Endothelial cell of umbilical vein (primary cell): ENCODE data around the gene FEN1. TPM values are rescaled to one million over a fixed set of nuclear protein-coding genes. Genes with fewer than 3 reads are reported as not detected.

ENCODE experiments used
- BruUV-seq: library from RNA; stranded (reverse); fragments of 400-500 nt; replicated peaks from 2 replicates; lab custom pipeline; 2021; lab: Mats Ljungman, UMichigan
- CTCF ChIA-PET: fragments of 300-600, 350-600 bp; sonication (Branson Sonifier 250); formaldehyde crosslinking; loops from one replicate; lab custom pipeline; 2021; ENCODE audit warnings: antibody characterized with exemption, inconsistent platforms; lab: Charles Lee
- POLR2A ChIA-PET: fragments of 300-600, 350-600 bp; sonication (Branson Sonifier 250); formaldehyde crosslinking; loops from one replicate; lab custom pipeline; 2021; ENCODE audit warnings: antibody characterized with exemption, inconsistent platforms; lab: Charles Lee
- DNase-seq: peaks from one replicate; pipeline ENCODE4 v3.0.0-alpha.2; 2011; ENCODE audit warnings: low read depth, low spot score
- FAIRE-seq: peaks from 2 replicates; lab custom pipeline; 2011; peaks lifted over from hg19 to GRCh38; lab: Jason Lieb, UNC
- H2AFZ ChIP-seq: 2 replicates; pipeline ENCODE4 v1.6.0; 2012; ENCODE audit warnings: low read depth, low read length, control low read depth, inconsistent platforms
- H3K27ac ChIP-seq: 2 replicates; pipeline ENCODE4 v1.5.1; 2011; ENCODE audit warnings: low read depth, mild to moderate bottlenecking, control low read depth, low read length, moderate library complexity; ENCODE audit not compliant: insufficient read depth
- H3K27me3 ChIP-seq, 2 experiments: 2 replicates each; pipeline versions ENCODE4 v1.6.0 to v1.6.1; 2011; ENCODE audit warnings: low read length in 2 of 2, mixed read lengths in 1 of 2; ENCODE audit not compliant: control insufficient read depth in 2 of 2, insufficient read depth in 2 of 2
- H3K36me3 ChIP-seq, 2 experiments: 2 replicates in 1 of 2; 3 replicates in 1 of 2; pipeline ENCODE4 v1.5.1; 2011; ENCODE audit warnings: low read length in 2 of 2, mild to moderate bottlenecking in 1 of 2, moderate library complexity in 1 of 2; ENCODE audit not compliant: control insufficient read depth in 2 of 2, insufficient read depth in 2 of 2; ENCODE audit errors: extremely low read depth in 1 of 2
- H3K4me1 ChIP-seq: 3 replicates; pipeline ENCODE4 v1.5.1; 2011; ENCODE audit warnings: mild to moderate bottlenecking, low read length; ENCODE audit not compliant: control insufficient read depth, insufficient read depth; ENCODE audit errors: extremely low read depth
- H3K4me2 ChIP-seq: 2 replicates; pipeline ENCODE4 v1.6.1; 2011; ENCODE audit warnings: low read length, control low read depth, mixed read lengths; ENCODE audit not compliant: insufficient read depth
- H3K4me3 ChIP-seq, 3 experiments: fragments of 200-600 bp in 1 of 3; sonication (generic), shearing (Covaris generic) in 1 of 3; replicated peaks in 1 of 3; 2 replicates each; pipeline ENCODE4 v1.5.1; 2011 to 2016; ENCODE audit warnings: control low read depth in 3 of 3, low read length in 3 of 3, mild to moderate bottlenecking in 2 of 3, inconsistent platforms in 1 of 3, low read depth in 1 of 3, moderate library complexity in 1 of 3; ENCODE audit not compliant: insufficient read depth in 1 of 3
- H3K79me2 ChIP-seq: 2 replicates; pipeline ENCODE4 v1.6.0; 2012; ENCODE audit warnings: low read length, inconsistent platforms; ENCODE audit not compliant: control insufficient read depth, insufficient read depth
- H3K9ac ChIP-seq: replicated peaks from 2 replicates; pipeline ENCODE3; 2011; ENCODE audit warnings: low read length, control low read depth; ENCODE audit not compliant: insufficient read depth; ENCODE audit errors: extremely low read depth
- H3K9me1 ChIP-seq: replicated peaks from 3 replicates; pipeline ENCODE4 v1.6.0; 2011; ENCODE audit warnings: mild to moderate bottlenecking, low read length; ENCODE audit not compliant: control insufficient read depth, insufficient read depth; ENCODE audit errors: extremely low read depth
- H3K9me3 ChIP-seq: replicated peaks from 2 replicates; pipeline ENCODE4 v1.5.1; 2012; ENCODE audit warnings: low read length, inconsistent platforms; ENCODE audit not compliant: control insufficient read depth, insufficient read depth
- H4K20me1 ChIP-seq: replicated peaks from 2 replicates; pipeline ENCODE3; 2011; ENCODE audit warnings: mild to moderate bottlenecking, low read length; ENCODE audit not compliant: control insufficient read depth, insufficient read depth; ENCODE audit errors: extremely low read depth
- FOS ChIP-seq: IDR thresholded peaks from 2 replicates; pipeline ENCODE4 v1.6.1; 2011; ENCODE audit warnings: mild to moderate bottlenecking, low read length, moderate library complexity, borderline replicate concordance; ENCODE audit not compliant: insufficient read depth
- GATA2 ChIP-seq: IDR thresholded peaks from 2 replicates; pipeline ENCODE4 v1.7.0; 2011; ENCODE audit warnings: low read depth, mild to moderate bottlenecking, moderate library complexity, mixed read lengths, low read length; ENCODE audit not compliant: insufficient read length, insufficient read depth
- JUN ChIP-seq: IDR thresholded peaks from 2 replicates; pipeline ENCODE4 v1.6.1; 2011; ENCODE audit warnings: borderline replicate concordance, low read depth; ENCODE audit not compliant: insufficient read length, insufficient read depth
- MYC ChIP-seq: IDR thresholded peaks from one replicate; pipeline ENCODE4 v1.6.1; 2011; ENCODE audit warnings: mild to moderate bottlenecking, low read depth, low read length
- dilution Hi-C: fragments of 300-500 bp; cut with MboI; formaldehyde crosslinking; loops from one replicate; pipeline ENCODE4 v1.15.0; 2019; ENCODE audit warnings: low sequenced_read_pairs; ENCODE audit not compliant: extremely low pct_ligation_motif_present
- intact Hi-C: fragments of 100-400 bp; cut with micrococcal nuclease; formaldehyde crosslinking; loops from one replicate; pipeline ENCODE4 v1.10.0; 2022
- polyA plus RNA-seq, 4 experiments: library from polyadenylated mRNA; depleted of rRNA in 3 of 4; stranded (reverse) in 3 of 4; unstranded in 1 of 4; fragments of >200 nt; gene quantifications; 2 replicates each; pipeline versions ENCODE4 v1.2.1 to v1.2.3, GENCODE V29; 2011 to 2012; ENCODE audit warnings: missing spikeins in 1 of 4
- total RNA-seq: library from RNA; stranded (reverse); gene quantifications from 2 replicates; pipeline ENCODE4 v1.2.3, GENCODE V29; 2021
- TF ChIP-seq, protein P1 (sequence below), 2 donors: IDR thresholded peaks; 1 replicate in 1 of 2; 2 replicates in 1 of 2; pipeline ENCODE4 v1.5.1; 2011; ENCODE audit warnings: low read length in 2 of 2, mild to moderate bottlenecking in 2 of 2, moderate library complexity in 2 of 2, control low read depth in 1 of 2, inconsistent platforms in 1 of 2, low read depth in 1 of 2; ENCODE audit not compliant: insufficient read depth in 1 of 2; ENCODE audit errors: extremely low read depth in 1 of 2

Gene FEN1
- total and polyA plus RNA-seq, 2 donors (not counting 3 experiments of a cell fraction or from before 2014, with no cell fraction given): 29.3 to 60.5 TPM

DNA sequence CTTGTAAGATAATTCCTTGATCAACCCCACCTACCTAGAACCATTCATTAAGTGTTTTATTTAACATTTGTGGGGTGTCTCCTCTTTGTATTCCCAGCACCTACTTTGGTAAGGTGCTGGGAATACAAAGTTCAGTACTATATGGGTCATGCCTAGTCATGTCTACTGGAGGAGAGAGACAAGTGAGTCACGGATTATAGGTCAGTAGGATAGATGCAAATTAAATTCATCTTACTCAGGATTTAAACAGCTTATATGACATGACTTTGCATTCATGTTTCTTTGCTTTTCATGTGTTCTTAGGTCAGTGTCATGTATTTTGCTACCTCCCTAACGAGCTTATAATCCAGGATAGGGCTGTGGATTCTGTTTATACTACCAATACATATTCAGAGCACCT, 27.5 kb downstream of the FEN1 start:
- ChIA-PET POLR2A (no interaction called here), CTCF (interaction anchor here (0.9 to 1.1 kb wide), 5 partner anchors 8 to 288 kb away, joined by 3 to 4 read pairs (median 3); partner anchors contain the start of gene FADS2)
- Histone ChIP-seq H3K4me1 (peaks cover 15% of the 10 kb centered on the region), H3K36me3 (peaks cover 0 to 2% of the 10 kb centered on the region in 2 experiments), H4K20me1 (no peaks in the 10 kb centered on the region), H3K27ac (no peak overlapping the region), H3K4me2 (no peak overlapping the region), H3K9me3 (no peaks in the 10 kb centered on the region), H3K27me3 (no peaks in the 10 kb centered on the region), H3K9me1 (no peaks in the 10 kb centered on the region), H2AFZ (no peak overlapping the region), H3K4me3 (no peak overlapping the region), H3K9ac (no peak overlapping the region), H3K79me2 (peaks cover 19% of the 10 kb centered on the region)
- intact Hi-C loops (no loop called here), dilution Hi-C loops (no loop called here)
- DNase-seq (no peak), FAIRE-seq (no peak)
- BruUV-seq: no TSS peak
- TF ChIP-seq, protein P1, sequence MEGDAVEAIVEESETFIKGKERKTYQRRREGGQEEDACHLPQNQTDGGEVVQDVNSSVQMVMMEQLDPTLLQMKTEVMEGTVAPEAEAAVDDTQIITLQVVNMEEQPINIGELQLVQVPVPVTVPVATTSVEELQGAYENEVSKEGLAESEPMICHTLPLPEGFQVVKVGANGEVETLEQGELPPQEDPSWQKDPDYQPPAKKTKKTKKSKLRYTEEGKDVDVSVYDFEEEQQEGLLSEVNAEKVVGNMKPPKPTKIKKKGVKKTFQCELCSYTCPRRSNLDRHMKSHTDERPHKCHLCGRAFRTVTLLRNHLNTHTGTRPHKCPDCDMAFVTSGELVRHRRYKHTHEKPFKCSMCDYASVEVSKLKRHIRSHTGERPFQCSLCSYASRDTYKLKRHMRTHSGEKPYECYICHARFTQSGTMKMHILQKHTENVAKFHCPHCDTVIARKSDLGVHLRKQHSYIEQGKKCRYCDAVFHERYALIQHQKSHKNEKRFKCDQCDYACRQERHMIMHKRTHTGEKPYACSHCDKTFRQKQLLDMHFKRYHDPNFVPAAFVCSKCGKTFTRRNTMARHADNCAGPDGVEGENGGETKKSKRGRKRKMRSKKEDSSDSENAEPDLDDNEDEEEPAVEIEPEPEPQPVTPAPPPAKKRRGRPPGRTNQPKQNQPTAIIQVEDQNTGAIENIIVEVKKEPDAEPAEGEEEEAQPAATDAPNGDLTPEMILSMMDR (IDR thresholded peaks at IDR 0.05; ENCODE audit: extremely low read depth in 1 of 2, insufficient read depth in 1 of 2, low read depth in 1 of 2, low read length in 2 of 2): no peak
- TF ChIP-seq FOS (peak; percentile 34), GATA2 (no peak), JUN (peak; percentile 15), MYC (no peak)
